Mesenteric fat pad (tissue), 1 donor: Measurements from ENCODE around the gene GSTO2. TPM values are rescaled to one million over a fixed set of nuclear protein-coding genes. Genes with fewer than 3 reads are reported as not detected.
"Not testable (repeated sequence)": the region's sequence is repeated elsewhere in the genome, so short reads cannot be mapped to it uniquely, and the experiment has no call there.

ENCODE experiments used
- DNase-seq: peaks from one replicate; pipeline ENCODE4 v3.0.0-alpha.2; 2020; ENCODE audit warnings: low spot score
- long read RNA-seq: library from polyadenylated mRNA; unstranded; transcript quantifications from one replicate; pipeline ENCODE4 v2.0.0, GENCODE V29; 2020
- total RNA-seq: library from RNA; stranded (reverse); fragmentation: NEBNext Ultra II Directional; extraction: Animal tissue kit (Norgen Biotek cat#: 25700); gene quantifications from one replicate; pipeline ENCODE4 v1.2.1, GENCODE V29; 2021
- donor health status: DM: yes; HTN: yes; CAD: no.

GSTO2 gene
- total RNA-seq = 0.45 TPM
- long read RNA-seq, partial matches to known transcripts = 0 of 1 reads
- long read RNA-seq, other reads (novel, unspliced or antisense) = 1 of 1 reads

DNA sequence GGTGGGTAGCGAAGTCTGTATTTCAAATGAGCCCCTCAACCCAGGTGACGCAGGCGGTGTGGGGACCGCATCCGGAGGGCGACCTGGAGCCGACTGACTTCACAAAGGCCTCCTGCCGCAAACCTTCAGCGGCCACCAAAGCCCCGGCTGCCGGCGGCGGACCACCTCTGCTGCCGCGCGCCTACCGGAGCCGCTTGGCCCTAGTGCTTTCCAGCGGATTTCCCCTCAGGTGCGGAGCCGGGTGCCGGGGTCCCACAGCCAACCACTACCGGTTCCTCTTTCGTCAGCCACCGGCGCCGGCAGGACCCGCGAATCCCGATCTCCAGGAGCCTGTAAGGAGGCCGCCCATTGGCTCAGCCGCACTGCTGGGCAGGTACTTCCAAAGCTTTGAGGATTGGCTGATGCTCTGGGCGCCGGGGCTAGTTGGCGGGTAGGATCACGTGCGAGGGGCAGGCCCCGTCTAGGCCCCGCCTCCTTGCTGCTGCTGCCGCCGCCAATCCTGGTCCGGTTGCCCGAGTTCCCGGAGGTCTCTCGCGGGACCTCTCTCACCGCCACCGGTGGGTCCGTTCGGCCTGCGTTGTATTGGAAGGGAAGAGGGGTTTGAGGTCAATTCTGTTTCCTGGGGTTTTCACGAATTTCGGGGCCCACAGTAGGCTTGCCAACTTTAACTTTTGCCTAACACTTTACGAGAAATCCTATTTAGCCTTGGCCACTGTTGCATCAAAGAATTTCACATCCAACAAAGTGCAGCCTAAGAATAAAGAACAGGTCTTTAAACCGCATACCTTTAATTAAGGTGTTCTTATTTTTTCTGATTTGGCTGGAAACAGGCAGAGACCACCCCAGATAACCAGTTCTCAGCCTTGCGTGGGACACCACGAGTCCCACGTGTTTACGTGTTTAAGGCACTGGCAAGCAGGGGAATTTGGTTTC is at the start of gene GSTO2:
GSTO2 (plus strand) TSS at position 472 of the 933 bp plus-strand sequence. CDS start 5,732 bp downstream, outside the sequence.
- peak; percentile 99 for DNase-seq

GRCh38 chr10:104220522-104220921 is 48.5 kb upstream of the GSTO2 start:
- DNase-seq = no peak

- no peak for DNase-seq
These were observed 45.7 kb upstream of the GSTO2 start for GRCh38 chr10:104223304-104223703.

GRCh38 chr10:104230490-104230889 is 38.5 kb upstream of the GSTO2 start:
- no peak for DNase-seq

GRCh38 chr10:104231784-104232612 is 37.0 kb upstream of the GSTO2 start, which contains the start of gene CFAP43:
TSS of gene CFAP43 (minus strand) at chr10:104232364. CDS start at chr10:104232246, 118 bp downstream.
- peak; percentile 99 for DNase-seq

- no peak for DNase-seq
These were observed 36.3 kb upstream of the GSTO2 start for GRCh38 chr10:104232613-104233102.

- no peak for DNase-seq
These were observed 35.2 kb upstream of the GSTO2 start for GRCh38 chr10:104233817-104234216.

DNA sequence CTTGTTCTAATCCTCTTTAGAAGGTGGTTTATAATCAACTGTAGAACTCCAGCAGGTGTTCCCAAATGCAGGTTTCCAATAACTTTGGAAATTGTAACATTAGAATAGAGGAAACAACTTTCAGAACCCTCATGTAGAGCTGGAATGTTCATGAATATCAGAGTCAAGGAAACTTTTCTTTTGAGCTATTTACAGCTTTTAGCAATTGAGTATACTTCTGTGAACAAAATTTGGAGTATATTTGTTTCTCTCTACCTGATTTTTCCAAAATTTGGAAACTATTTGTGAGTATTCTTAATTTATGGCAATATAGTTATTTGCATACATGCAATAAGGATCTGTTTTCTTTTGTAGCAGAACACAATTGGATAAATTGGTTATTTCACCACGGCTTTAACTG is 34.0 kb upstream of the GSTO2 start:
- DNase-seq = no peak

DNA sequence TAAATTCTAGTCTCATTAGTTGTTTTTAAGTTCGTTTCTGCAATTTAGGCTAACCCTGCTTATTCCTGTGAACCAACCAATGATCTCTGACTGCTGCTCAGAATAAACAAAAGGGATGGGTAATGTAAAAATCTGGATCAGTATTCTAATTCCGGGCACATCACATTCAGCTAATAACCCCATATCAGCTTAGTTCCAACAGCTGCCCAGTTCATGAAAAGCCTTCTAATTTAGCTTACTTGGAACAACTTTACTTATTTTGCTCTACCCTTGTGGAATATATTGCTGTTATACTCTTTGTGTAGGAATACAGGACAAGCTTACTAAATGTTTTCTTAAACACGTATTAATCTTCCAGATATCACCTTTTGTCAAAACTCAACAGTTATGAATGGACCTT is 33.2 kb upstream of the GSTO2 start:
- no peak for DNase-seq

- no peak for DNase-seq
These were observed 28.9 kb upstream of the GSTO2 start for GRCh38 chr10:104240078-104240477.

DNA sequence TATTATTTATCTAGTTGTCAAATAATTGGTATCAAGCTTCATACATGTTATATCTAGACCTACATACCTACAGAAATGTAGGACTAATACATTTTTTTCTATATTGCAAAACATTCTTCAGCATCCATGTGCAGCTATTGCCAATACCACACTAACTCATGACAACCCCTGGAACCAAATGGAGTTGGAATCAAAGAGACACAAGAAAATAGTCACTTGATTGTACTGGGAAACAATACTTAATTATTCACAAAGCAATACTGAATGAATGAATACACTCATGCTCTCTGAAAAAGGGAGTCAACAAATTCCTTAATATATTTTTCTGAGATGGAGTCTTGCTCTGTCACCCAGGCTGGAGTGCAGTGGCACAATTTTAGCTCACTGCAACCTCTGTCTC is 26.4 kb upstream of the GSTO2 start:
- no peak for DNase-seq

DNA sequence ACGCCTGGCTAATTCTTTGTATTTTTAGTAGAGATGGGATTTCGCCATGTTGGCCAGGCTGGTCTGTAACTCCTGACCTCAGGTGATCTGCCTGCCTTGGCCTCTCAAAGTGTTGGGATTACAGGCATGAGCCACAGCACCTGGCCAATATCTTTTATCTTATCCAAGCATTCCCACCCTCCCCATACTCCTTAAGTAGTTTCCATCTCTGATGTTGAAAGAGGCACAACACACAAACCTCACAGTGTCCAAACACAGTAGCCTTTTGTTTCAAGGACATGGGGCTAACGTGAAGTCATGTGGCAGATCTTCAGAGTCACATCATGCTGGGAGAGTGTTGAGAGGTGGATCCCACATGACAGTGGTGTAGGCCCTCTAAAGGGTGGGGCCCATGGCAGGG is 26.0 kb upstream of the GSTO2 start:
- not testable (repeated sequence) for DNase-seq

DNA sequence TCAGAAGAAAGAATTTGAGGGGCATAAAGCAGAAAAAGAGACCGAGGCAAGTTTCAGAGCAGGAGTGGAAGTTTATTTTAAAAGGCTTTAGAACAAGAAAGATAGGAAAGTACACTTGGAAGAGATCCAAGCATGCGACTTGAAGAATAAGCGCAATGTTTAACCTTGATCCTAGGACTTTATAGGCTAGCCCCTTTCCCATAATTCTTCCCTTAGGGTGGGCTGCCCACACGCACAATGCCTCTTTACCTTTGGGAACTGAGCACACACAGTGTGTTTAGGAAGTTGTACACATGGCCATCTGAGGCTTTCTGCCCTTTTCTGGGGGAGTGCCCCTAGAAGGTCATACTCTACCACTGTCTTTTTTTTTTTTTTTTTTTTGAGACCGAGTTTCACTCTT is 25.5 kb upstream of the GSTO2 start:
- DNase-seq = no peak

- DNase-seq = no peak
These were observed 23.8 kb upstream of the GSTO2 start for GRCh38 chr10:104245066-104245632.

- DNase-seq = no peak
These were observed 22.0 kb upstream of the GSTO2 start for GRCh38 chr10:104246976-104247375.

- DNase-seq = no peak
These were observed 21.4 kb upstream of the GSTO2 start for GRCh38 chr10:104247513-104248146.

DNA sequence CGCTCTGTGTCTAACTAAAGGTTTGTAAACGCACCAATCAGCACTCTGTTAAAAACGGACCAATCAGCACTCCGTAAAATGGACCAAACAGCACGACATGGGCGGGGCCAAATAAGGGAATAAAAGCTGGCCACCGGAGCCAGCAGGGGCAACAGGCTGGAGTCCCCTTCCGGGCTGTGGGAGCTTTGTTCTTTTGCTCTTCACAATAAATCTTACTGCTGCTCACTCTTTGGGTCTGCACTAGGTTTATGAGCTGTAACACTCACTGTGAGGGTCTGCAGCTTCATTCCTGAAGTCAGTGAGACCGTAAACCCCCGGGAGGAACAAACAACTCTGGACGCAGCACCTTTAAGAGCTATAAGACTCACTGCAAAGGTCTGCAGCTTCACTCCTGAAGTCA is 20.1 kb upstream of the GSTO2 start:
- DNase-seq = not testable (repeated sequence)

DNA sequence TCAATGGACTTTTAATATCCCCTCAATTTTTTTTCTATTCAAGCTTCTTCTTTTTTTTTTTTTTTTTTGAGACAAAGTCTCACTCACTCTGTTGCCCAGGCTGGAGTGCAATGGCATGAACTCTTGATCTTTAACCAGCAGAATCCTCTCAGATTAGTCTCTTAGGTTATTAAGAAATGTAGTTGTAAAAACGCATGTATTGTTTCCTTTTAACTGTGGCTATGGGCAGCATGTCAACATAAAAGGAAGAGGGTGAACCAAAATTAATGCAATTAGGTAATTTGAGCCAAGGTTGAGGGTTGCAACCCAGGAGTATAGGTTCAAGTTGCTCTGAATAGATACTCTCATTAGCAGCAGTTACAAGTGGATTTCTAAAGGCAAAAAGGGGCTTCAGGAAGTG is 18.6 kb upstream of the GSTO2 start:
- no peak for DNase-seq

GRCh38 chr10:104251443-104251842 is 17.5 kb upstream of the GSTO2 start:
- no peak for DNase-seq

DNA sequence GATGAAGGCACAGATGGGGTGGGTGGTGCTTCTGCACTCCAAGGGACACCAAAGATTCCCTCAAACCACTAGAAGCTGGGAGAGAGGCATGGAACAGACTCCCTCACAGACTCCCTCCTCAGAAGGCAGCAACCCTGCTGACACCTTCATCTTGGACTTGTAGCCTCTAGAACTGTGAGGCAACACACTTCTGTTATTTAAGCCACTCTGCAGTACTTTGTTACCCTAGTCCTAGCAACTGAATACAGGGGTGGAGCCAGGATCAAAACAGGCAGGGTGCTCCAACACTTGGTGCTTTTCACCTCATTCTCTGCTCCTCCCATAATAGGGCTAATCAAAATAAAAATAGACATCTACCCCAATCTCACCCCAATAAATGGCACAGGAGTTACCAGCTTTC is 16.6 kb upstream of the GSTO2 start:
- DNase-seq = no peak

DNA sequence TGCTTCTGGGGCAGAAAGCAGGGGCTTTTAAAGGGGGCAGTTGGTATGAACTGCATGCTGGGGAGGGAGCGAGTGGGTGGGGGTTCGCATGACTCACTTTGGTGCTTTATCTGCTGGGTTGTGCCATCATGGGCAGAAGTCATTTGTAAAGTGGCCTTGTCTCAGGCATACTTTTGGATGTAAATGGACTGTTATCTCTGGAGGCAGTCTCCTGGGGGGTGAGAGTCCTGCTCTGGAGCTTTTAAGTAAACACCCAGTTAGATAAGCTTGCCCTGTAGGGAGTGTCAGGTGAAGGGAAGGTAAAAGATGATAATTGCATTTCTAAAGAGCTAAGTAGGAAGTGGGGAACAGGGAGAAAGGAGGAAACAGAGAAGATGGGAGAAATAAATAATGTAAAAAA is 15.9 kb upstream of the GSTO2 start:
- no peak for DNase-seq
